Uterus (tissue), 4 donors: ENCODE data around the gene VEZT. TPM values are rescaled to one million over a fixed set of nuclear protein-coding genes. Genes with fewer than 3 reads are reported as not detected.

Experiments used
- DNase-seq, 2 donors: peaks; one replicate each; pipeline ENCODE4 v3.0.0-alpha.2; 2019 to 2020
- H3K27ac ChIP-seq, 2 donors: fragments of 200-600 bp; sonication (generic); 1 replicate in 1 of 2; 2 replicates in 1 of 2; pipeline ENCODE4 v1.5.1; 2016 to 2018
- H3K27me3 ChIP-seq, 2 donors: fragments of 200-600 bp; sonication (generic); one replicate each; pipeline ENCODE4 v1.5.1; 2018 to 2019; ENCODE audit warnings: control low read depth in 1 of 2
- H3K36me3 ChIP-seq, 2 donors: fragments of 200-600 bp; sonication (generic); one replicate each; pipeline ENCODE4 v1.5.1; 2019; ENCODE audit warnings: control low read depth in 1 of 2
- H3K4me1 ChIP-seq, 2 donors: fragments of 200-600 bp; sonication (generic); one replicate each; pipeline ENCODE4 v1.5.1; 2018 to 2019; ENCODE audit warnings: control low read depth in 1 of 2
- H3K4me3 ChIP-seq, 2 donors: fragments of 200-600 bp; sonication (generic); 1 replicate in 1 of 2; 2 replicates in 1 of 2; pipeline ENCODE4 v1.5.1; 2018 to 2019; ENCODE audit warnings: mild to moderate bottlenecking in 1 of 2
- H3K9me3 ChIP-seq, 2 donors: fragments of 200-600 bp; sonication (generic); one replicate each; pipeline ENCODE4 v1.5.1; 2019; ENCODE audit warnings: control low read depth in 1 of 2
- CTCF ChIP-seq, 4 experiments: fragments of 200-600 bp in 2 of 4; fragments of 450-650 bp in 2 of 4; sonication (generic) in 2 of 4; IDR thresholded peaks; one replicate each; pipeline ENCODE4 v1.5.1; 2016 to 2019; ENCODE audit warnings: antibody characterized with exemption in 4 of 4, mild to moderate bottlenecking in 2 of 4, moderate library complexity in 1 of 4
- POLR2A ChIP-seq, 2 donors: fragments of 450-650 bp; IDR thresholded peaks; one replicate each; pipeline ENCODE4 v1.6.1; 2016; ENCODE audit warnings: antibody characterized with exemption in 2 of 2, mild to moderate bottlenecking in 1 of 2, moderate library complexity in 1 of 2
- intact Hi-C: fragments of 100-400 bp; cut with DNase I; formaldehyde crosslinking; loops from one replicate; pipeline ENCODE4 v1.15.1; 2023; ENCODE audit warnings: low total_unique reads
- total RNA-seq, 4 donors: library from RNA; depleted of rRNA in 3 of 4; stranded (reverse); fragments of >200 nt in 3 of 4; gene quantifications; one replicate each; pipeline versions ENCODE4 v1.1.0 to v1.2.4, GENCODE V29; 2014 to 2023
- donor health status: DM: yes; HTN: yes; CAD: no.

VEZT gene
- total RNA-seq, 4 donors from 2014 or later: 38.9 to 172 (median 70.7) TPM

- no peak overlapping the region for H3K4me3 ChIP-seq
- peak overlapping the region; percentile 77 to 91 for H3K27ac ChIP-seq
- no peaks in the 10 kb centered on the region for H3K36me3 ChIP-seq
- no peaks in the 10 kb centered on the region for H3K27me3 ChIP-seq
- peaks cover 0 to 8% of the 10 kb centered on the region in 2 donors for H3K4me1 ChIP-seq
- no peaks in the 10 kb centered on the region for H3K9me3 ChIP-seq
- DNase-seq: peak; percentile 20 to 37
- TF ChIP-seq POLR2A (IDR thresholded peaks at IDR 0.05): no peak
- TF ChIP-seq CTCF (IDR thresholded peaks at IDR 0.05): no peak
- intact Hi-C loops: no loop called here
These were observed 13.3 kb upstream of the VEZT start for GRCh38 chr12:95204141-95204866.

- Histone ChIP-seq H3K4me1 (peaks cover 0 to 8% of the 10 kb centered on the region in 2 donors), H3K9me3 (no peaks in the 10 kb centered on the region), H3K27me3 (no peaks in the 10 kb centered on the region), H3K36me3 (no peaks in the 10 kb centered on the region), H3K4me3 (no peak overlapping the region), H3K27ac (peak overlapping the region; percentile 77 to 91)
- TF ChIP-seq POLR2A (IDR thresholded peaks at IDR 0.05): no peak
- no peak for TF ChIP-seq CTCF (IDR thresholded peaks at IDR 0.05)
- intact Hi-C loops: no loop called here
- no peak for DNase-seq
These were observed 12.5 kb upstream of the VEZT start for GRCh38 chr12:95205016-95205624.

GRCh38 chr12:95205685-95206084, 11.9 kb upstream of the VEZT start:
- Histone ChIP-seq H3K4me1 (peaks cover 0 to 8% of the 10 kb centered on the region in 2 donors), H3K27me3 (no peaks in the 10 kb centered on the region), H3K27ac (peak overlapping the region; percentile 77 to 91), H3K4me3 (no peak overlapping the region), H3K9me3 (no peaks in the 10 kb centered on the region), H3K36me3 (no peaks in the 10 kb centered on the region)
- DNase-seq: peak; percentile 21 to 55
- intact Hi-C loops: no loop called here
- TF ChIP-seq POLR2A (IDR thresholded peaks at IDR 0.05) (no peak), CTCF (IDR thresholded peaks at IDR 0.05) (no peak)

- intact Hi-C loops: no loop called here
- H3K9me3 ChIP-seq: no peaks in the 10 kb centered on the region
- no peak overlapping the region for H3K4me3 ChIP-seq
- no peak for DNase-seq
- H3K36me3 ChIP-seq: no peaks in the 10 kb centered on the region
- H3K27ac ChIP-seq: peak overlapping the region; percentile 77 to 91
- peaks cover 0 to 3% of the 10 kb centered on the region in 2 donors for H3K4me1 ChIP-seq
- no peaks in the 10 kb centered on the region for H3K27me3 ChIP-seq
- no peak for TF ChIP-seq CTCF (IDR thresholded peaks at IDR 0.05)
- TF ChIP-seq POLR2A (IDR thresholded peaks at IDR 0.05): no peak
These were observed 10.7 kb upstream of the VEZT start for GRCh38 chr12:95206916-95207315.

GRCh38 chr12:95207407-95207806, 10.2 kb upstream of the VEZT start:
- Histone ChIP-seq H3K4me3 (no peak overlapping the region), H3K27me3 (no peaks in the 10 kb centered on the region), H3K9me3 (no peaks in the 10 kb centered on the region), H3K4me1 (peaks cover 0 to 3% of the 10 kb centered on the region in 2 donors), H3K27ac (no peak overlapping the region), H3K36me3 (no peaks in the 10 kb centered on the region)
- intact Hi-C loops: no loop called here
- no peak for DNase-seq
- no peak for TF ChIP-seq POLR2A (IDR thresholded peaks at IDR 0.05)
- no peak for TF ChIP-seq CTCF (IDR thresholded peaks at IDR 0.05)
